Renal cortex interstitium (tissue), 11 donors: ENCODE measurements around the gene NCOA3. TPM values are rescaled to one million over a fixed set of nuclear protein-coding genes. Genes with fewer than 3 reads are reported as not detected.
"Not testable (repeated sequence)": the region's sequence is repeated elsewhere in the genome, so short reads cannot be mapped to it uniquely, and the experiment has no call there.

Experiments
- DNase-seq, 11 donors: peaks; one replicate each; pipeline ENCODE4 v3.0.0-alpha.2; 2013; ENCODE audit warnings: low read depth in 9 of 11, low spot score in 4 of 11; ENCODE audit errors: extremely low read depth in 1 of 11
- polyA plus RNA-seq, 3 donors: library from polyadenylated mRNA; unstranded; fragments of 120-200 nt; gene quantifications; one replicate each; pipeline ENCODE4 v1.2.1, GENCODE V29; 2013; ENCODE audit not compliant: insufficient read length in 3 of 3

Gene NCOA3
- polyA plus RNA-seq, 3 donors = 33.4 to 37.3 (median 36.4) TPM

DNA sequence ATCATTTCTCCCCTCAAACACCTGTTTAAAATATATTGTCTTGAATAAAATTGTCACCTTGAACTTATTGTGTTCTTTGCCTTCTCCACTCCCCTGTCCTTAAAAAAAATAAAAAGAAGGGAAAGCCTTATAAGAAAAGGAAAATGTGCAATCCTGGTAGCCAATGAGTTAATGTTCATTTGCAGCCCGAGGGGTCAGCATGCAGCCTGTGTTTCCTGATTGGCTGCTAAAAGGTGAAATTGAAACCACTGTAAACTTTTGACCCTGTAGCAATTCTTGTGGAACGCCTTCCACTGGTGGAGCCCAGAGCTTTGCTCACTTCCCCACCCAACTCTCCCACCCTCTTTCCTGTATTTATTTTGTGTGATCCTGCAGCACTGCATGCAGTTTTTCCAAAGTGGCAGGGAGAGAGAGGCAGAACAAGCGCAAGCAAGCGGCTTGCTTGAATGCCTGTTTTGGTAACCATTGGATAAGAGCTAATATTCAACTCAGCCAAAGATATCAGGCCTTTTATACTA is 74.9 kb downstream of the NCOA3 start:
- DNase-seq = peak; percentile 77 to 96 (median 89)

DNA sequence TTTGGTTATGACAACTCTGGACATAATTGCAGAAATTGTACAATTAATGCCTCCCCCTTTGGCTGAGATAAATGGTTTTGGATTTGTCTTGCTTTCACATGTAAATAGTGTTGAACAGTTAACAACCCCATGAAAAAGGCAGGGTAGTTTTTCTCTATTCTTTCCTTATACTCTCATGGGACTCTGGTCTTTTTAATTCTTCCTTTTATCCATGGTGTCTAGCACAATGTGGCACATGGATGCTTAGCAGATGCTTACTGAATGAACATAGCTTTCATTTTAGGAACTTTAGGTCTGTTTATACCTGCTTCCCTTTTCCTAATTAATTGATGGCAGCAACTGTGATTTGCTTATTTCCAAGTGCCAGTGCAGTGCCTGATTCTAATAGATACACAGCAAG is 75.6 kb downstream of the NCOA3 start:
- no peak for DNase-seq

DNA sequence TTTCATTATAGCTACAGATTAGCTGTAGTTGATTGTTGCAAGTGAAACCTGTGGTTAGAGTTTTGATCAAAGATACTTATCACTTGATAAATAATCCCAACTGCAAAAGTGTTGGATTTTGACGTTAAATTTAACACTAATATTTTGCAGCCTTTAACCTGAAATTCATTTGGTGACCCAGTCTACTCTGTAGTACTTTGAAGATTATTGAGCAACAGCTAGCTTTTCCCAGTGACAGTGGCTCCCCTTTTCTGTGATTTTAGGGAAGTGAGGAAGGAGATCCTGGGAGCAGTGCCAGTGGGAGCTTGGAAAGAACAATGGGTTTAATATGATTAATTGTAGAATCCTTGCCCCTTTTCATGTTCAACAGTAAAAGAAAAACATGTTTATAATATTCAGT is 76.9 kb downstream of the NCOA3 start:
- no peak for DNase-seq

DNA sequence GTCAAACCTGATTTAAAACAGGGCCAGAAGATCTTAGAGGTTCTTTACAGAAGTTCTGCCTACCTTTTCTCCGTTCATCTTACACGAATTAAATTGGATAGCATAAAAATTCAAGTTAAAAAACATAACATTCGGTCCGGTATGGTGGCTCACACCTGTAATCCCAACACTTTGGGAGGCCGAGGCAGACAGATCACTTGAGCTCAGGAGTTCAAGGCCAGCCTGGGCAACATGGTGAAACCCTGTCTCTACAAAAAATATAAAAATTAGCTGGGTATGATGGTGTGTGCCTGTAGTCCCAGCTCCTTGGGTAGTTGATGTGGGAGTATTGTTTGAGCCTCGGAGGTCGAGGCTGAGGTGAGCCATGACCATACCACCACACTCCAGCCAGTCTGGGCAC is 79.0 kb downstream of the NCOA3 start:
- DNase-seq = not testable (repeated sequence)

DNA sequence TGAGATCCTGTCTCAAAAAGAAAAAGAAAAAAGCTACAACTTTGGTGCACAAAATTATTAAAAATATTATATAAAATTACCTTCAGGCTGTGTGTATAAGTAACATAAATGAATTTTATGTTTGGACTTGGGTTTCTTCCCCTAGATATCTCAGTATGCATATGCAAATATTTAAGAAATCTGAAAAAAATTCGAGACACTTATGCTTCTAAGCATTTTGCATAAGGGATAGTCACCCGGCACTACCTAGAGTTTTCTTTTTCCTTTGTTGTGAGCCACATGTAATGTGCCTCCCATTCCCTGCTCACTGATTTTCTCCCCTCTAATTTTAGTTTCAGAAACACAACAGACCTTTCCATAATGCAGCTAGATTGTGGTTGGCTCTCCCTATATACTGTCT is 79.4 kb downstream of the NCOA3 start:
- no peak for DNase-seq

DNA sequence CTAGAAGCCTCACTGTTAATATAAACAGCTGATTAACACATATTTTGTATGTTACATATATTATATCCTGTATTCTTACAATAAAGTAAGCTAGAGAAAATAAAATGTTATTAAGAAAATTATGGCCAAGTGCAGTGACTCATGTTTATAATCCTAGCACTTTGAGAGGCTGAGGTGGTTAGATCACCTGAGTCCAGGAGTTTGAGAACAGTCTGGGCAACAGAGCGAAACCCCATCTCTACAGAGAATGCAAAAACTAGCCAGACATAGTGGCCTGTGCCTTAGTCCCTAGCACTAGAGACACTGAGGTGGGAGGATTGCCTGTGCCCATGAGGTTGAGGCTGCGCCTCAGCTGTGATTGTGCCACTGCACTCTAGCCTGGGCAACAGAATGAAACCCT is 81.9 kb downstream of the NCOA3 start:
- DNase-seq = no peak

DNA sequence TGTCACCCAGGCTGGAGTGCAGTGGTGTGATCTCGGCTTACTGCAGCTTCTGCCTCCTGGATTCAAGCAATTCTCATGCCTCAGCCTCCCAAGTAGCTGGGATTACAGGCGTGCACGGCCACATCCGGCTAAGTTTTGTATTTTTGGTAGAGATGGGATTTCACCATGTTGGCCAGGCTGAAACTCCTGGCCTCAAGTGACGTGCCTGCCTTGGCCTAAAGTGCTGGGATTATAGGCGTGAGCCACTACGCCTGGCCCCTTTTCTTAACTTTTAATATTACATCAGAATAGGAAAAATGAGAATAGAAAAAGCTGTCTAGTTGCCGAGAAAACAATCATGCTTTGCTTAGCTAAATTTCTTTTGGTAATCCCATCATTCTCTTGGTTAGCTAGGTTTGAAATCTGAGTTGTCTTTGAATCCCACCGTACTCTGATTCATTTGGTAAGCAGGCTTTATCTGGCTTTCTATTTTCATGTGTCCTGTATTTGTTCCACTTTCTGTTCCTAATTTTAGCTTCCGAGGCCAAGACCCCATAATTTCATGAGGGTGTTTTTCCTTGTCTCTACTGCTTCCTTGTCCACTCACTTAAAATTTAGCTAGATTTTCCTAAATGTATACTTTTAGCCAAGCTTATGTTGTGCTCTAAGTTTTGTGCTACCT is 83.5 kb downstream of the NCOA3 start:
- no peak for DNase-seq

DNA sequence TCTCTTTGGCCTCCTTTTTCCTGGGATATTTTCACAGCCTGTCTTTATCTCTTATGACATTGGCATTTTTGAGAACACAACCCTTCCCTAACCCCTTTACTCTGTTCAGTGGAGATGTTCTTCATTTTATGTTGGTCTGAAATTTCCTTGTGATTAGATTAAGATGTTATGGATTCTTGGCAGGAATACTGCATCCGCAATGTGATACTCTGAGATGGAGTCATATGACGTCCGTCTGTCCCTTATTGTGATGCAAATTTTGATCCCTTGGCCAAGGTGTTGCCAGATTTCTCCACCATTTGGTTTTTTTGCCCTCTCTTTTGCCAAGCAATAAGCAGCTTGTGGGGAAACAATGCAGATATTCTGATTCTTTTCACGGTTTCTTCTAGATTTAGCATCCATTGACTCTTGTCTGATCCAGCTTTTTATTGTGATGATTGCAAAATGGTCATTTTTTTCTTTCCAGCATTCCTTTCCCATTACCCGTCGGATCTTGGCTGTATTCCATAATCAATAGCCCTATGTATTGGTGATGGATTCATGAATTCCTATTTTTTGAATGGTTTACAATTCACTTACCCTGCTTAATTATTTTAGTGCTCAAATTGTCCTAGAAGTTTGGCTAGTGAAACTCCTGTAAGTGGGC is 85.1 kb downstream of the NCOA3 start:
- DNase-seq = no peak

DNA sequence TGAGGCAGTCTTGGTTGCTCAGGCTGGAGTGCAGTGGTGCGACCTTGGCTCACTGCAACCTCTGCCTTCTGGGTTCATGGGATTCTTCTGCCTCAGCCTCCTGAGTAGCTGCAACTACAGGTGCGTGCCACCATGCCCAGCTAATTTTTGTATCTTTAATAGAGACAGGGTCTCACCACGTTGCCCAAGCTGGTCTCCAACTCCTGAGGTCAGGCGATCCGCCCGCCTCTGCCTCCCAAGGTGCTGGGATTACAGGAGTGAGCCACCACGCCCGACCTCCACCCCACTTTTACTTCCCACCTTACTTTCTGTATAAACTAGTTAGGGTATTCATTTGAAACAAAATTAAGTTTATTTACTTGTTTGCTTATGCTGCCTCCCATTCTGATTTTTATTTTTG is 86.5 kb downstream of the NCOA3 start:
- no peak for DNase-seq

DNA sequence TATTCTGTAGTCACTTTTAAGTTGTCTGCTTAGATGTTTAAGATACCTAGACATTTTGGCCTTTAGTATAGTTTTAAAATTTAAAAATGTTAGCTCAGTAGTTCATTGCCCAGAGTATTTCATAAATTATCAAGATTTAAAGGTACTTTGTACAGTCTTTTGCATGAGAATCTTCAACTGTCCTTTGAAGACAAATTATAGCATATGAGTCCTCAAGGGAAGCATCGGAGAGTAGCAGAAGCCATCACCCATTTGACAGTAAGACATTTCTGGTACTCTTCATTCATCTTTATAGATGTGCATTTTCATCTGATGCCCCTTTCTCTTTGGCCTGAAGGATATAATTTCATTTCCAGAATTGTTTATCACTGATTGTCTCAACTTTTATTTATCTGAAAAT is 89.5 kb downstream of the NCOA3 start:
- no peak for DNase-seq

DNA sequence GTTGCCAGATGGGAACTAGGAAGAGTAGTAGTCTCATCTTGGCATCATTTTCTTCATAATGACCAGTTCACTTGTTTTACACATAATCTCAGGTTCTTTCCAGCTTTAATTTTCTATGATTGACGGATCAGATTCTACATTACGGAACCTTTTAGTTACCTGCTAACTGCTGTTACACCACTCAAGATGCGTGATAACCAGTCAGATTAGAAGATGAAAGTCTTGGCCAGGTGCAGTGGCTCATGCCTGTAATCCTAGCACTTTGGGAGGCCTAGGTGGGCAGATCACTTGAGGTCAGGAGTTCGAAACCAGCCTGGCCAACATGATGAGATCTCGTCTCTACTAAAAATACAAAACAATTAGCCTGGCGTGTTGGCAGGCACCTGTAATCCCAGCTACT is 92.5 kb downstream of the NCOA3 start:
- DNase-seq = no peak

DNA sequence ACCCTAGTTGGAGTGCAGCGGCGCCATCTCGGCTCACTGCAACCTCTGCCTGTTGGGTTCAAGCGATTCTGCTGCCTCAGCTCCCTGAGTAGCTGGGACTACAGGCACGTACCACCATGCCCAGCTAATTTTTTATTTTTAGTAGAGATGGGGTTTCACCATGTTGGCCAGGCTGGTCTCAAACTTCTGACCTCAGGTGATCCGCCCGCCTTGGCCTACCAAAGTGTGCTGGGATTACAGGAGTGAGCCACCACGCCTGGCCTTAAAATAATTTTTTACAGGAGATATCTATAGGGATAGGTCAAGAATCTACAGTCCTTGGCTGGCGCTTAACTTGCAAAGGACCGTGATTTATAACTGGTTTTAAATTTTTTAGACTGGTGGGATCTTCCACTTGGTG is 93.5 kb downstream of the NCOA3 start:
- not testable (repeated sequence) for DNase-seq

DNA sequence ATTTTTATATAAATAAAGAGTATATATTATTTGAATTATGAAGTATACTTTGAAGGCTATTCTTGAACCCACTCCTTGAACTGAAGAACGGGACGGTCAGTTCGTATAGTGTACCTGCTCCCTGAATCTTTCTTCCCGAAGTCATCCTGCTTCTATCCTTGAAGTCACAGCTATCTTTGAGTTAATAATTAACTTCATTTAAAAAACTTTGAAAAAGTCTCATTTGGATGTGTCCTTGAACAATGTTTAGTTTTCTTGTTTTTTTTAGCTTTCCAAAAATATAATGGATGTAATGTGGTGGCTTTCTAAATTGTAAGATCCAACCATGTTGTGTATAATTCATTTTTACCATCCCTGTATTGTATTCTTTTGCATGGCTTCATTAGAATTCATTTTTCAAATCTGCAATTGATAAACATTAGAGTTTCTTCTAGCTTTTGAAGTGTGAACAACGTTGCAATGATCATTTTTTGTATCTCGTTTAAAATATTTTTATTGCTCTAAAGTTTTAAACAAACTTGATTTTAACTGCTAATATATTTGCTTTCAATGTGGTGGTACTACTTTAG is 94.4 kb downstream of the NCOA3 start:
- DNase-seq = no peak

DNA sequence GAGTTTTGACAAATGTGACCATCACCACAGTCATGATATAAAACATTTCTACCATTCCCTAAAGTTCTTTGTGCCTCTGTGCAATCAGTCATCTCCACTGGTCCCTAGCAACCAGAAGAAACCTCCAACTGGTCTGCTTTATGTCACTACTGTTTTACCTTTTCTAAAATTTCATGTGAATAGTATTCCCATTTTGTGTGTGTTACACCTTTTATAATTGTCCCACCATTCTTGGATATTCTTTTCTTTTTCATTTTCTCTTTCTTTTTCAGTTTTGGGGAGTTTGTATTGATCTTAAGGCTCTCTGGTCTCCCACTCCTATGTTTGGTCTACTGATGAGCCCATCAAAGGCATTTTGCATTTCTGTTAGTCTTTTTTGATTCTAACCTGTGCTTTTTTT is 95.4 kb downstream of the NCOA3 start:
- no peak for DNase-seq

DNA sequence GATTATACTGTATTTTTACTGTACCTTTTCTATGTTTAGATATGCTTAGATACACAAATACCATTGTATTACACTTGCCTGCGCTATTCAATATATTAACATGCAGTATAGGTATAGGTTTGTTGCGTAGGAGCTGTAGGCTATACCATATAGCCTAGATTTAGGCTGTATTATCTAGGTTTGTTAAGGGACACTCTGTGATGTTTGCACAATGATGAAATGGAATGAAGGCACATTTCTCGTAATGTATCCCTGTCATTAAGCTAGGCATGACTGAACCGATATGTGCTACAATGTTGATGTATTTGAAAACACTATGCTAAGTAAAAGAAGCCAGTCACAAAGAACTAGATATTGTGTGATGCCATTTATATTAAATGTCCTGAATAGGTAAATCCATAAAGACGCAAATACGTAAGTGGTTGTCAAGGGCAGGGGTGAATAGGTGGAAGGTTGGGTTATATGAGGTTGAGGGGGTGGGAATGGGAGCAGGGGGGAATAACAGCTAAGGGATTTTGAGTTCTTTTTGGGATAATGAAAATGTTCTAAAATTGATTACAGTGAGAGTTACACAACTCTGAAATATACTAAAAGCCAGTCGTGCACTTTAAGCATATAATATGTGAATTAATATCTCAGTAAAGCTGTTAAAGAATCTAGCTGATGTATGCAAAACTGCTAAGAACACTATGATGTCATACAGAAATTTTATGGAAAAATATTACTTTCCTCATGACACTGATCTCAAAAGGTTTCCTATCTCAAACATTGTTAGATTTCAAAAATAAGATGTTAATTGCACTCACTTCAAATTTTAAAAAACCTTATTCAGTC is 97.4 kb downstream of the NCOA3 start:
- DNase-seq = no peak

DNA sequence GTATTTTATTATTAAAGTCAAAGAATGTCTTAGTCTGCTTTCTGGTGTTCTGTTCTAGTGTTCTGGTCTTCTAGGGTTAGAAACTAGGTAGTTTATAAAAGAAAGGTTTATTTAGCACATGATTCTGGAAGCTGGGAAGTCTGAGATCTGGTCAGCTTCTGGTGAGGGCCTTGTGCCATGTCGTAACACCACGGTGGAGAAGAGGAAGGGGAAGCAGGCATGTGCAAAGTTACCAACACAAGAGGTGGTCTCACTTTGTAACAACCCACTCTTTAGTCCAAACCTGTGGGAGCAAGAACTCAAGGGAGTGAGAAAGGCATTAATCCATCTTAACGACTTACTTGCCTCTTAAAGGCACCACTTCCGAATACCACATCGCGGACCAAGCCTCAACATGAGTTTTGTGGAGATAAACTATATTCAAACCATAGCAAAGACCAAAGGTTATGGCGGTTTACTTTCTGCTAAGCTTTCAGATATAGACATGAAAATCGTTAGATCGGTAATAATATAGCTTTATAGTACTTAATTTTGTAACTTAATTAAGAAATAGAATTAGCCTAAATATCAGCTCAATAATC is 99.4 kb downstream of the NCOA3 start:
- no peak for DNase-seq

DNA sequence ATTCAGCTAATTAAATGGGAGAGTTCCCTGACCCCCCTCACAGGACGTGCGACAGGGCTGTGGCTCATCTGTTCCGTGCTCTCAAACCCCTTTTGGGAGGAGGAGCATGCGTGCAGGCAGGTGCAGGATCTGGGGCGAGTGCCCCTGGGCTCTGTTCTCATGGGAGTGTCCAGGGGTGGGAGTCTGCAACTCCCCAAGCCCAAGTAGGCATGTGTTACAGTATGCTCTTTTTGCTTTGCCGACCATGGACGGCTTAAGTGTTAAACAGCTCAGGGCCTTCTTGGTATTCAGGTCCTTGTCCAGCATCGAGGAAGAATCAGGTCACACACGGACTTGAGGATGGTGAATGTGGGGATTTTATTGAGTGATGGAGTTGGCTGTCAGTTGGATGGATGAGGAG is 101.6 kb downstream of the NCOA3 start:
- no peak for DNase-seq

DNA sequence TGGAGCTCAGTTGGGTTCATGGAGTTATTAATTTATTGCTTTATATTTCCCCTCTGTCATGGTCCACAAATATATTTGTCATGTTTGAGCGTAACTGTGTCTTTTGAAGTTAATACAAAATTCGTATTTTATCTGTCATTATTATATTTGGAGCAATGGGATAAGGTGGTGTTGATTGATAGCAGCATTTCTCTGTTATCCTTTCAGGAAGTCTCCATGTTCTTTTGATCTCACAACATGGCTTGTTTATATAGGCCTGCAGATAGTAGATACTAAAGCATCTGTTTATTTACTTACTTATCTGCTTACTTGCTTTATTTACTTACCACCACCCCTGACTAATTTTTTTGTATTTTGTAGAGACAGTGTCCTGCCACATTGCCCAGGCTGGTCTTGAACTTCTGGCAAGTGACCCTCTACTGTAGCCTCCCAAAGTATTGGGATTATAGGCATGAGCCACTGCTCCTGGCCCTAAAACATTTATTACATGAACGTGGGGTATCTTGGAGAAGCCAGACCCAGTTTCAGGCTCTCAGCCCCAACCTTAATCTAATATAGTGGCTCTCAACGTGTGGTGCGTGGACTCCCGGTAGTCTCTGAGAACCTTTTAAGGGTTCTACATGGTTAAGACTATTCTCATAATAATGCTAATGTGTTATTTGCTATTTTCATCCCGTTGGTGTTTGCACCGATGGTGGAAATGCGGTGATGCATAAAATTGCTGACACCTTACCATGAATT is 104.2 kb downstream of the NCOA3 start:
- no peak for DNase-seq
